Adrenal gland (tissue), 19 donors: ENCODE data around the gene KRT6B. TPM values are rescaled to one million over a fixed set of nuclear protein-coding genes. Genes with fewer than 3 reads are reported as not detected.
"Not testable (repeated sequence)": the region's sequence is repeated elsewhere in the genome, so short reads cannot be mapped to it uniquely, and the experiment has no call there.

ENCODE experiments used
- DNase-seq, 7 donors: peaks; one replicate each; pipeline ENCODE4 v3.0.0-alpha.2; 2019 to 2020
- H3K27ac ChIP-seq, 5 donors: fragments of 200-600 bp; sonication (generic) in 4 of 5; 1 replicate in 3 of 5; 2 replicates in 2 of 5; pipeline versions ENCODE4 v1.5.1 to v1.8.0; 2016 to 2020; ENCODE audit warnings: mild to moderate bottlenecking in 1 of 5
- H3K27me3 ChIP-seq: fragments of 200-600 bp; 2 replicates; pipeline ENCODE4 v1.8.0; 2021
- H3K36me3 ChIP-seq, 2 donors: fragments of 200-600 bp; replicated peaks in 1 of 2; 1 replicate in 1 of 2; 2 replicates in 1 of 2; pipeline versions ENCODE4 v1.5.1 to v1.8.0; 2018 to 2022
- H3K4me1 ChIP-seq, 2 donors: fragments of 200-600 bp; replicated peaks in 1 of 2; 1 replicate in 1 of 2; 2 replicates in 1 of 2; pipeline versions ENCODE4 v1.5.1 to v1.8.0; 2018 to 2021
- H3K4me3 ChIP-seq, 4 donors: fragments of 200-600 bp; sonication (generic) in 3 of 4; one replicate each; pipeline ENCODE4 v1.5.1; 2016 to 2018
- H3K9me3 ChIP-seq, 3 donors: fragments of 200-600 bp; sonication (generic) in 1 of 3; replicated peaks in 1 of 3; 1 replicate in 2 of 3; 2 replicates in 1 of 3; pipeline versions ENCODE4 v1.5.1 to v1.8.0; 2016 to 2021
- CTCF ChIP-seq, 6 experiments: fragments of 450-650 bp in 4 of 6; fragments of 200-600 bp in 2 of 6; sonication (generic) in 1 of 6; IDR thresholded peaks; 1 replicate in 5 of 6; 2 replicates in 1 of 6; pipeline versions ENCODE4 v1.5.1 to v1.8.0; 2016 to 2021; ENCODE audit warnings: antibody characterized with exemption in 6 of 6, mild to moderate bottlenecking in 2 of 6, moderate library complexity in 1 of 6
- POLR2A ChIP-seq, 2 donors: fragments of 450-650 bp; IDR thresholded peaks; one replicate each; pipeline ENCODE4 v1.6.1; 2017; ENCODE audit warnings: antibody characterized with exemption in 2 of 2, mild to moderate bottlenecking in 2 of 2, moderate library complexity in 1 of 2
- WGBS, 4 donors: extraction: QIAGEN DNeasy Blood & Tissue Kit in 2 of 4; methylation state at CpG; one replicate each; pipeline versions ENCODE4 v1.1.5 to v1.1.7; 2013 to 2017; 5-methylcytosine and 5-hydroxymethylcytosine counted together
- intact Hi-C, 2 donors: fragments of 100-400 bp; cut with DNase I; formaldehyde crosslinking; loops; one replicate each; pipeline versions ENCODE4 v1.14.1 to v1.15.0; 2022 to 2023
- long read RNA-seq, 10 donors: library from polyadenylated mRNA in 3 of 10; unstranded in 2 of 10; stranded (forward) in 1 of 10; transcript quantifications; one replicate each; pipeline ENCODE4 v2.0.0 and lab custom pipeline, GENCODE V29; 2021 to 2026
- polyA plus RNA-seq, 3 donors: library from polyadenylated mRNA; stranded (reverse); fragments of 200-250 nt in 2 of 3; fragments of 350-450 nt in 1 of 3; fragmentation: Illumina TruSeq in 1 of 3; extraction: RNeasy Lipid Tissue Mini Kit (QIAGEN cat#74804) in 1 of 3; gene quantifications; one replicate each; pipeline ENCODE4 v1.2.3, GENCODE V29; 2013 to 2014
- total RNA-seq, 9 donors: library from RNA; depleted of rRNA in 4 of 9; stranded (reverse); fragments of >200 nt in 4 of 9; fragments of 120-200 nt in 1 of 9; fragmentation: NEBNext Ultra II Directional in 1 of 9; extraction: Animal tissue kit (Norgen Biotek cat#: 25700) in 1 of 9; gene quantifications; one replicate each; pipeline versions ENCODE4 v1.1.0 to v1.2.4, GENCODE V29; 2013 to 2023
- donor health status: healthy with polysubstance abuse.
- donor health status: Bipolar disorder and iron deficiency.
- donor health status: DM: yes; HTN: yes; CAD: no.
- donor health status: DM: no; HTN: no; CAD: no.
- donor health status: DM: no; HTN: no; CAD: no.
- donor health status: DM: yes; HTN: yes; CAD: no.

The KRT6B gene
- under 1 TPM in 1 of 9 donors, not detected in 8; 0.25 TPM for total RNA-seq
- polyA plus RNA-seq, result under 1 TPM in 1 of 3 donors, not detected in 2; 0.20 TPM
- long read RNA-seq, donor 1, result 0 reads
- long read RNA-seq, donor 2, result 0 reads
- long read RNA-seq, donor 3, result 0 reads
- long read RNA-seq, donor 4, result 0 reads
- long read RNA-seq, donor 5, result 0 reads
- long read RNA-seq, donor 6, result 0 reads
- long read RNA-seq, donor 7, result 0 reads
- long read RNA-seq, donor 8, result 0 reads
- long read RNA-seq, donor 9, result 0 reads
- long read RNA-seq, donor 10, result 0 reads

GRCh38 chr12:52452101-52452500 lies at the start of gene KRT6B:
KRT6B (minus strand) TSS chr12:52452146; CDS start chr12:52452078, 68 bp downstream.
- H3K4me1 ChIP-seq, result no peaks in the 10 kb centered on the region
- no peak within 1 kb of the TSS for H3K27ac ChIP-seq
- intact Hi-C loops, result no loop called here
- H3K4me3 ChIP-seq, result no peak within 1 kb of the TSS
- H3K9me3 ChIP-seq, result no peaks in the 10 kb centered on the region
- H3K36me3 ChIP-seq, result no peaks in the 10 kb centered on the region
- TF ChIP-seq POLR2A (IDR thresholded peaks at IDR 0.05), result no peak
- TF ChIP-seq CTCF (IDR thresholded peaks at IDR 0.05), result no peak
- H3K27me3 ChIP-seq, result no peaks in the 10 kb centered on the region
- DNase-seq, result no peak
- WGBS, 4 donors, result 82 to 86% (median 84%) methylated on average over 6 of the region's 6 CpGs

GRCh38 chr12:52501490-52501889 lies 49.5 kb upstream of the KRT6B start:
- WGBS, 4 donors, result 75 to 90% (median 83%) methylated on average over 4 to 7 of the region's 7 CpGs
- no peaks in the 10 kb centered on the region for H3K36me3 ChIP-seq
- no peak overlapping the region for H3K27ac ChIP-seq
- intact Hi-C loops, result loop anchor here in 1 of 2 donors (10.0 kb wide), 1 partner anchor 347 kb away; no protein-coding TSS in a partner anchor
- H3K27me3 ChIP-seq, result peaks cover 2% of the 10 kb centered on the region
- no peaks in the 10 kb centered on the region for H3K9me3 ChIP-seq
- no peak for DNase-seq
- TF ChIP-seq CTCF (IDR thresholded peaks at IDR 0.05), result no peak
- H3K4me1 ChIP-seq, result no peaks in the 10 kb centered on the region
- H3K4me3 ChIP-seq, result no peak overlapping the region

- H3K4me3 ChIP-seq, DNase-seq, H3K27ac ChIP-seq, H3K9me3 ChIP-seq, H3K36me3 ChIP-seq, H3K4me1 ChIP-seq, H3K27me3 ChIP-seq: not testable (repeated sequence)
- intact Hi-C loops, result loop anchor here in 1 of 2 donors (10.0 kb wide), 1 partner anchor 346 kb away; no protein-coding TSS in a partner anchor
- WGBS, 4 donors, result 65 to 83% (median 75%) methylated on average over 6 of the region's 6 CpGs
These were observed 48.6 kb upstream of the KRT6B start for GRCh38 chr12:52500574-52500973.

- no peak for DNase-seq
- TF ChIP-seq POLR2A (IDR thresholded peaks at IDR 0.05) (no peak), CTCF (IDR thresholded peaks at IDR 0.05) (no peak)
- H3K4me3 ChIP-seq, result no peak overlapping the region
- no peaks in the 10 kb centered on the region for H3K36me3 ChIP-seq
- no peaks in the 10 kb centered on the region for H3K27me3 ChIP-seq
- intact Hi-C loops, result loop anchor here in 1 of 2 donors (10.0 kb wide), 1 partner anchor 345 kb away; no protein-coding TSS in a partner anchor
- WGBS, 4 donors, result 56 to 73% (median 68%) methylated on average over 5 of the region's 5 CpGs
- no peaks in the 10 kb centered on the region for H3K4me1 ChIP-seq
- no peak overlapping the region for H3K27ac ChIP-seq
- no peaks in the 10 kb centered on the region for H3K9me3 ChIP-seq
These were observed 48.0 kb upstream of the KRT6B start for GRCh38 chr12:52499806-52500560.
